WI38 (cell line): ENCODE data around the gene PPAT.

Experiments
- H3K4me3 ChIP-seq: 2 replicates; pipeline ENCODE4 v1.5.1; 2011; ENCODE audit warnings: low read depth, mild to moderate bottlenecking, control low read depth, low read length
- CTCF ChIP-seq: IDR thresholded peaks from 2 replicates; pipeline ENCODE4 v1.5.1; 2012; ENCODE audit warnings: low read depth, mild to moderate bottlenecking, control low read depth, low read length

PPAT gene

GRCh38 chr4:56435140-56435926, at the start of gene PPAT:
Gene PPAT (minus strand): TSS chr4:56435615. CDS start chr4:56435477, 138 bp downstream.
- peak within 1 kb of the TSS; percentile 83 for H3K4me3 ChIP-seq
- TF ChIP-seq CTCF: no peak

- H3K4me3 ChIP-seq: no peak overlapping the region
- no peak for TF ChIP-seq CTCF
These were observed 45.3 kb upstream of the PPAT start for GRCh38 chr4:56480691-56481090.

GRCh38 chr4:56477192-56477702, 41.8 kb upstream of the PPAT start:
- H3K4me3 ChIP-seq: no peak overlapping the region
- TF ChIP-seq CTCF: no peak

GRCh38 chr4:56475917-56476316, 40.5 kb upstream of the PPAT start:
- TF ChIP-seq CTCF: no peak

GRCh38 chr4:56469489-56470210, 34.2 kb upstream of the PPAT start:
- no peak for TF ChIP-seq CTCF
- H3K4me3 ChIP-seq: no peak overlapping the region

More at GRCh38 chr4:56475917-56476316, 40.5 kb upstream of the PPAT start:
- H3K4me3 ChIP-seq: no peak overlapping the region

GRCh38 chr4:56468097-56468422, 32.6 kb upstream of the PPAT start:
- H3K4me3 ChIP-seq: peak overlapping the region; percentile 99

More at GRCh38 chr4:56468097-56468422, 32.6 kb upstream of the PPAT start:
- no peak for TF ChIP-seq CTCF
